H1 (cell line): ENCODE measurements around the gene RASGRP1. TPM values are rescaled to one million over a fixed set of nuclear protein-coding genes. Genes with fewer than 3 reads are reported as not detected.

Source experiments
- CTCF ChIA-PET: fragments of 300-600 bp; sonication (Branson Sonifier 250); formaldehyde crosslinking; loops from one replicate; lab custom pipeline; 2021; ENCODE audit not compliant: partially characterized antibody; lab: Charles Lee
- POLR2A ChIA-PET: fragments of 300-600 bp; sonication (Branson Sonifier 250); formaldehyde crosslinking; loops from one replicate; lab custom pipeline; 2021; ENCODE audit warnings: inconsistent platforms; ENCODE audit not compliant: partially characterized antibody; lab: Charles Lee
- DNase-seq, 2 experiments: peaks; one replicate each; pipeline versions ENCODE4 v3.0.0 to v3.0.0-alpha.2; 2010 to 2022; ENCODE audit warnings: low spot score in 2 of 2, low read depth in 1 of 2, mixed read lengths in 1 of 2
- FAIRE-seq: peaks from 2 replicates; lab custom pipeline; 2011; peaks lifted over from hg19 to GRCh38; lab: Jason Lieb, UNC
- H2AFZ ChIP-seq: 2 replicates; pipeline ENCODE4 v1.8.1; 2012; ENCODE audit warnings: low read length, inconsistent platforms
- H2AK5ac ChIP-seq: 2 replicates; pipeline ENCODE4 v1.6.1; 2013; ENCODE audit warnings: low read depth, low read length
- H2BK120ac ChIP-seq: replicated peaks from 2 replicates; pipeline ENCODE3; 2013; ENCODE audit warnings: low read depth, low read length, inconsistent platforms
- H2BK12ac ChIP-seq: 2 replicates; pipeline ENCODE4 v1.6.1; 2013; ENCODE audit warnings: low read depth, low read length
- H2BK15ac ChIP-seq: 2 replicates; pipeline ENCODE4 v1.6.1; 2013; ENCODE audit warnings: low read length
- H2BK20ac ChIP-seq: 2 replicates; pipeline ENCODE4 v1.6.1; 2013; ENCODE audit warnings: low read length
- H2BK5ac ChIP-seq: 2 replicates; pipeline ENCODE4 v1.6.1; 2013; ENCODE audit warnings: low read depth, low read length
- H3K14ac ChIP-seq: 2 replicates; pipeline ENCODE4 v1.6.1; 2013; ENCODE audit warnings: inconsistent platforms; ENCODE audit not compliant: insufficient read length
- H3K18ac ChIP-seq: 2 replicates; pipeline ENCODE4 v1.6.1; 2013; ENCODE audit warnings: low read length; ENCODE audit errors: extremely low read depth
- H3K23ac ChIP-seq: 2 replicates; pipeline ENCODE4 v1.6.1; 2013; ENCODE audit warnings: inconsistent platforms; ENCODE audit not compliant: insufficient read length
- H3K23me2 ChIP-seq: 2 replicates; pipeline ENCODE4 v1.6.1; 2013; ENCODE audit warnings: low read depth, low read length
- H3K27ac ChIP-seq: 2 replicates; pipeline ENCODE4 v1.6.1; 2011; ENCODE audit warnings: low read depth, low read length, inconsistent platforms
- H3K27me3 ChIP-seq, 4 experiments: replicated peaks in 1 of 4; 1 replicate in 1 of 4; 2 replicates in 3 of 4; pipeline versions ENCODE4 v1.6.1 to v1.8.1; 2011 to 2013; ENCODE audit warnings: low read length in 3 of 4, mild to moderate bottlenecking in 3 of 4, inconsistent platforms in 2 of 4, mixed read lengths in 2 of 4, moderate library complexity in 1 of 4; ENCODE audit not compliant: control insufficient read depth in 3 of 4, insufficient read depth in 3 of 4; ENCODE audit errors: extremely low read depth in 1 of 4
- H3K36me3 ChIP-seq, 4 experiments: 2 replicates each; pipeline versions ENCODE4 v1.6.1 to v1.8.1; 2011 to 2013; ENCODE audit warnings: mild to moderate bottlenecking in 4 of 4, low read length in 3 of 4, moderate library complexity in 2 of 4, control low read depth in 1 of 4, inconsistent platforms in 1 of 4; ENCODE audit not compliant: insufficient read depth in 4 of 4, control insufficient read depth in 2 of 4
- H3K4ac ChIP-seq: replicated peaks from 2 replicates; pipeline ENCODE3; 2013; ENCODE audit warnings: low read length, low read depth, mixed read lengths, inconsistent platforms; ENCODE audit not compliant: insufficient read length
- H3K4me1 ChIP-seq, 4 experiments: replicated peaks in 1 of 4; 1 replicate in 1 of 4; 2 replicates in 3 of 4; pipeline versions ENCODE4 v1.6.1 to v1.8.1; 2011 to 2013; ENCODE audit warnings: low read length in 3 of 4, inconsistent platforms in 2 of 4, mixed read lengths in 1 of 4; ENCODE audit not compliant: insufficient read depth in 4 of 4, control insufficient read depth in 3 of 4
- H3K4me2 ChIP-seq, 2 experiments: 2 replicates each; pipeline versions ENCODE4 v1.6.1 to v1.8.1; 2011 to 2013; ENCODE audit warnings: low read depth in 2 of 2, low read length in 2 of 2, control low read depth in 1 of 2, inconsistent platforms in 1 of 2, mild to moderate bottlenecking in 1 of 2; ENCODE audit not compliant: insufficient read depth in 1 of 2
- H3K4me3 ChIP-seq, 4 experiments: fragments of 200-600, 300-600 bp in 1 of 4; sonication (generic), shearing (Covaris generic), sonication (Bioruptor Twin) in 1 of 4; 2 replicates each; pipeline versions ENCODE4 v1.5.1 to v1.8.1; 2011 to 2016; ENCODE audit warnings: low read length in 4 of 4, low read depth in 3 of 4, control low read depth in 2 of 4, inconsistent platforms in 2 of 4, mild to moderate bottlenecking in 2 of 4, mixed read lengths in 1 of 4, moderate library complexity in 1 of 4; ENCODE audit not compliant: insufficient read depth in 2 of 4; ENCODE audit errors: extremely low read depth in 1 of 4
- H3K56ac ChIP-seq: replicated peaks from 2 replicates; pipeline ENCODE3; 2013; ENCODE audit warnings: low read depth, mild to moderate bottlenecking, mixed read lengths, low read length, inconsistent platforms; ENCODE audit not compliant: insufficient read length
- H3K79me1 ChIP-seq: 2 replicates; pipeline ENCODE4 v1.6.1; 2013; ENCODE audit warnings: low read depth, low read length, control low read depth
- H3K79me2 ChIP-seq, 2 experiments: 2 replicates each; pipeline versions ENCODE4 v1.6.1 to v1.8.1; 2012 to 2013; ENCODE audit warnings: low read length in 2 of 2, mild to moderate bottlenecking in 2 of 2, inconsistent platforms in 1 of 2; ENCODE audit not compliant: insufficient read depth in 2 of 2, control insufficient read depth in 1 of 2
- H3K9ac ChIP-seq, 4 experiments: replicated peaks in 1 of 4; 1 replicate in 1 of 4; 2 replicates in 3 of 4; pipeline versions ENCODE4 v1.6.1 to v1.8.1; 2011 to 2013; ENCODE audit warnings: low read depth in 3 of 4, low read length in 3 of 4, control low read depth in 2 of 4, mild to moderate bottlenecking in 2 of 4, moderate library complexity in 2 of 4, inconsistent platforms in 1 of 4; ENCODE audit errors: extremely low read depth in 1 of 4
- H3K9me3 ChIP-seq, 2 experiments: 2 replicates each; pipeline versions ENCODE4 v1.6.1 to v1.8.1; 2012 to 2013; ENCODE audit warnings: mild to moderate bottlenecking in 2 of 2, moderate library complexity in 2 of 2, control low read depth in 1 of 2, inconsistent platforms in 1 of 2, low read depth in 1 of 2, low read length in 1 of 2, mixed read lengths in 1 of 2; ENCODE audit not compliant: insufficient read depth in 2 of 2
- H4K20me1 ChIP-seq, 2 experiments: replicated peaks in 1 of 2; 2 replicates each; pipeline versions ENCODE3 to v1.8.1; 2011 to 2013; ENCODE audit warnings: inconsistent platforms in 2 of 2, low read length in 2 of 2, mild to moderate bottlenecking in 1 of 2; ENCODE audit not compliant: insufficient read depth in 2 of 2, control insufficient read depth in 1 of 2
- H4K5ac ChIP-seq: 2 replicates; pipeline ENCODE4 v1.6.1; 2013; ENCODE audit warnings: low read length, low read depth, mixed read lengths, inconsistent platforms; ENCODE audit not compliant: insufficient read length
- H4K8ac ChIP-seq: 2 replicates; pipeline ENCODE4 v1.8.0; 2013; ENCODE audit warnings: mild to moderate bottlenecking, moderate library complexity, low read length, inconsistent platforms; ENCODE audit not compliant: insufficient read depth; ENCODE audit errors: extremely low read depth
- H4K91ac ChIP-seq: replicated peaks from 2 replicates; pipeline ENCODE3; 2013; ENCODE audit warnings: low read length, mixed read lengths, inconsistent platforms; ENCODE audit not compliant: insufficient read length
- CHD2 ChIP-seq: IDR thresholded peaks from 2 replicates; pipeline ENCODE4 v1.6.1; 2012; ENCODE audit warnings: low read length, improper control_type of control experiment
- EGR1 ChIP-seq: IDR thresholded peaks from 2 replicates; pipeline ENCODE4 v1.6.1; 2011; ENCODE audit warnings: low read depth, low read length, borderline replicate concordance
- EZH2 ChIP-seq: fragments of 200-600 bp; sonication (generic); IDR thresholded peaks from 2 replicates; pipeline ENCODE4 v1.7.1; 2012; ENCODE audit warnings: low read depth, mild to moderate bottlenecking, moderate library complexity, low read length, inconsistent platforms; ENCODE audit not compliant: severe bottlenecking
- GTF2F1 ChIP-seq: IDR thresholded peaks from 2 replicates; pipeline ENCODE4 v1.6.1; 2012; ENCODE audit warnings: low read depth, low read length, improper control_type of control experiment, borderline replicate concordance
- NANOG ChIP-seq: IDR thresholded peaks from 2 replicates; pipeline ENCODE4 v1.6.1; 2011; ENCODE audit warnings: low read length, low read depth, mild to moderate bottlenecking, inconsistent platforms; ENCODE audit not compliant: insufficient read depth, poor library complexity, severe bottlenecking
- PHF8 ChIP-seq: fragments of 200-600 bp; sonication (generic); conservative IDR thresholded peaks from 2 replicates; pipeline ENCODE4 v1.7.1; 2012; ENCODE audit warnings: low read depth, mild to moderate bottlenecking, inconsistent platforms, low read length, moderate library complexity
- SP4 ChIP-seq: IDR thresholded peaks from 2 replicates; pipeline ENCODE4 v1.6.1; 2012; ENCODE audit warnings: low read length, inconsistent platforms
- SRF ChIP-seq: IDR thresholded peaks from 2 replicates; pipeline ENCODE4 v1.6.1; 2011; ENCODE audit warnings: mild to moderate bottlenecking, low read depth, low read length, moderate library complexity
- TAF1 ChIP-seq: IDR thresholded peaks from 2 replicates; pipeline ENCODE4 v1.6.1; 2011; ENCODE audit warnings: mild to moderate bottlenecking, low read depth, low read length
- TCF12 ChIP-seq: IDR thresholded peaks from 2 replicates; pipeline ENCODE4 v1.6.1; 2011; ENCODE audit warnings: low read depth, mild to moderate bottlenecking, low read length
- TEAD4 ChIP-seq: IDR thresholded peaks from 2 replicates; pipeline ENCODE4 v1.6.1; 2012; ENCODE audit warnings: low read depth, low read length, inconsistent platforms, mixed read lengths
- WGBS, 2 experiments: shearing (Covaris generic) in 1 of 2; methylation state at CpG; one replicate each; pipeline versions ENCODE4 v1.1.6 to v1.1.7; 2013 to 2015; ENCODE audit warnings: low lambda C conversion rate in 2 of 2, mixed read lengths in 2 of 2, inconsistent platforms in 1 of 2, low coverage in 1 of 2, missing lambda C conversion rate in 1 of 2; ENCODE audit not compliant: insufficient replicate concordance in 2 of 2, insufficient coverage in 1 of 2, insufficient read length in 1 of 2; ENCODE audit errors: extremely low coverage in 1 of 2, missing lambda C conversion rate in 1 of 2; 5-methylcytosine and 5-hydroxymethylcytosine counted together
- polyA plus RNA-seq, 7 experiments: library from polyadenylated mRNA; depleted of rRNA in 3 of 7; stranded (reverse) in 5 of 7; unstranded in 2 of 7; fragments of >200 nt in 5 of 7; fragments of 200-250 nt in 2 of 7; gene quantifications; 1 replicate in 5 of 7; 2 replicates in 1 of 7; 4 replicates in 1 of 7; pipeline versions ENCODE4 v1.2.1 to v1.2.3, GENCODE V29; 2011 to 2013; ENCODE audit warnings: missing spikeins in 2 of 7, mixed read lengths in 2 of 7
- total RNA-seq: library from RNA; stranded (reverse); fragmentation: NEBNext Ultra II Directional; extraction: Animal tissue kit (Norgen Biotek cat#: 25700); gene quantifications from 2 replicates; pipeline ENCODE4 v1.2.1, GENCODE V29; 2021
- TF ChIP-seq, protein P1 (sequence below): IDR thresholded peaks from 2 replicates; pipeline ENCODE4 v1.6.1; 2012; ENCODE audit warnings: inconsistent platforms

Gene RASGRP1
- total and polyA plus RNA-seq, 2 of the 8 experiments (the other 6 are each of a cell fraction or from before 2014, with no cell fraction given), result 1.1 to 2.1 TPM

DNA sequence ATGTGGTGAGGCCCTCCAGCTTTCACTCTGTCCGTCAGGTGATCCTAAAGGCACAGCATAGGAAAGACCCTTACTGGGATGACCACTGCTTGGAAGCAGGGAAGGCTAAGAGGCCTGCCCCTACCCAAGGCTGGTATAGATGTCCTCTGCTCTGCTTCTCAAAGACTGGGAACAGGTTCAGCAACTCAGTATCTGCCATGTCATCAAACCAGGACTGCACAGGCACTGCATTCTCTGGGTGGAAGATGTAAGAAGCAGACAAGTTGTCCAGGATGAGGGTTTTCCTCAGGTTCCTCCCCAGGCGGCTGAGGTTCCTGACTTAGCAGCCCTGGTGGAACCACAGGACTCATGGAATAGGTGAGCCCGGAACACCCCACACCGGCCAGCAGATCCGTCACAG is 106.0 kb downstream of the RASGRP1 start:
- no peak overlapping the region for H3K4me2 ChIP-seq
- no peak overlapping the region for H2BK5ac ChIP-seq
- H2BK15ac ChIP-seq, result no peak overlapping the region
- no peak overlapping the region for H3K18ac ChIP-seq
- no peak overlapping the region for H4K8ac ChIP-seq
- no peaks in the 10 kb centered on the region for H3K36me3 ChIP-seq
- TF ChIP-seq PHF8 (no peak), TCF12 (no peak), TAF1 (no peak), EGR1 (no peak), EZH2 (no peak), GTF2F1 (no peak), TEAD4 (no peak), NANOG (no peak), SRF (no peak), CHD2 (no peak), SP4 (no peak)
- TF ChIP-seq, protein P1, sequence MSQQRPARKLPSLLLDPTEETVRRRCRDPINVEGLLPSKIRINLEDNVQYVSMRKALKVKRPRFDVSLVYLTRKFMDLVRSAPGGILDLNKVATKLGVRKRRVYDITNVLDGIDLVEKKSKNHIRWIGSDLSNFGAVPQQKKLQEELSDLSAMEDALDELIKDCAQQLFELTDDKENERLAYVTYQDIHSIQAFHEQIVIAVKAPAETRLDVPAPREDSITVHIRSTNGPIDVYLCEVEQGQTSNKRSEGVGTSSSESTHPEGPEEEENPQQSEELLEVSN, result no peak
- TF ChIP-seq, all 59 proteins: peak for 0
- no peak overlapping the region for H4K5ac ChIP-seq
- H2AFZ ChIP-seq, result no peak overlapping the region
- no peak overlapping the region for H3K23ac ChIP-seq
- H3K56ac ChIP-seq, result no peak overlapping the region
- H3K14ac ChIP-seq, result no peak overlapping the region
- no peak overlapping the region for H2AK5ac ChIP-seq
- no peak overlapping the region for H4K91ac ChIP-seq
- H3K79me2 ChIP-seq, result peaks cover 18 to 90% of the 10 kb centered on the region in 2 experiments
- no peak overlapping the region for H2BK12ac ChIP-seq
- H3K9me3 ChIP-seq, result no peaks in the 10 kb centered on the region
- H3K4ac ChIP-seq, result no peak overlapping the region
- H3K23me2 ChIP-seq, result no peaks in the 10 kb centered on the region
- H3K27ac ChIP-seq, result no peak overlapping the region
- POLR2A ChIA-PET, result no interaction called here
- H3K4me3 ChIP-seq, result no peak overlapping the region
- H3K79me1 ChIP-seq, result peaks cover 7% of the 10 kb centered on the region; the same call in 1 of the 2 replicates
- H3K27me3 ChIP-seq, result no peaks in the 10 kb centered on the region
- no peak overlapping the region for H2BK20ac ChIP-seq
- H3K9ac ChIP-seq, result no peak overlapping the region
- FAIRE-seq, result no peak
- WGBS, 2 experiments, result 93% methylated on average over 5 of the region's 5 CpGs; no CpG with 5 or more reads in 1 of the 2 experiments
- 0 out of 7 replicates have a peak, but pooled peaks cover 0 to 5% (median 0%) of the 10 kb centered on the region in 4 experiments for H3K4me1 ChIP-seq
- no peak overlapping the region for H2BK120ac ChIP-seq
- CTCF ChIA-PET, result interaction anchor here (0.9 to 1.5 kb wide), 5 partner anchors 18 to 463 kb away, joined by 3 to 5 read pairs (median 3); no protein-coding TSS in a partner anchor
- no peak for DNase-seq
- peaks cover 2 to 9% of the 10 kb centered on the region in 2 experiments for H4K20me1 ChIP-seq
